ENCODE results near the gene CRB1.

CRB1 gene

DNA sequence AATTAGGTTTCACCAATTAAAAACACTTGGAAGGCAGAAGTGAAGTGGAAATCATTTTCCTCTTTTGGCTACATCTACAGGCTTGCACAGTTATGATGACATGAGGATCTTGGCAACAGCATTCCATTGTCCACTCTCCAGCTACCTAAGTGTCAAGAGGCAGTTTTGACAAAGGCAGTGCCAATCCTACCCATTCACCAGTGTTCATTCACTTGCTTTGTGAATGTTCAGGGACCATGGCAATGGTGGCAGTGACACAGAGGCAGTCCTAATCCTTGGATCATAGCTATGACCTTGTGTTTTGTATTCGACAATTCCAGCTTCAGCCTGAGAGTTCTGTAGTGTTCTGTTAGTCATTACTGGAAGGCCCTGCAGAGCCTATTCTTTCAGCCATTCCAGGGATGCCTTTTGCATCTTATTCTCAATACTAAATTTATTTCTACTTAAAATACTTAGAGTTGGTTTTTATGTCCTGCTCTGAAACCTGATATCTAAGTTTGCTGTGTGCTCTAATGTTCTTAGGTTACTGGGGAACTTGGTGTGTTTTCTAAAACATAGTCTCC lies 36.7 kb downstream of the CRB1 start:
- FAIRE-seq = no peak

DNA sequence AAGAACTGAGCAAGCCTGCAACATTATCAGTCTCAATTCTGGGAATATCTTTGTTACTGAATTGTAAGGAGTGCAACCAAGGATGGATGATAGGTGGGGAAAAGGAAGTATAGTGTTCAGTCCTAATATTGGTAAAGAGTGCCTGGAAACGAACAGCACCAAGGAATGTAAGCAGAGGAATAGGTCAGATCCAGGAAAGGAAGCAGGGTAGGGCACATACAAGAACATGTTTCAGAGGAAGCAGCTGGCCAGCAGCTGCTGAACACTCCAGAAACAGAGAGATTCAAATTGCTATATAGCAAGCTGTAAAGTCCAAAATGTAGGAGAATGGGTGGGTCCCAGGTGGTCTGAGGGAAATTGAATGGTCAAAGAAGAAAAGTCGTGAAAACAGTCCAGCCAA lies 37.9 kb downstream of the CRB1 start:
- no peak for FAIRE-seq

DNA sequence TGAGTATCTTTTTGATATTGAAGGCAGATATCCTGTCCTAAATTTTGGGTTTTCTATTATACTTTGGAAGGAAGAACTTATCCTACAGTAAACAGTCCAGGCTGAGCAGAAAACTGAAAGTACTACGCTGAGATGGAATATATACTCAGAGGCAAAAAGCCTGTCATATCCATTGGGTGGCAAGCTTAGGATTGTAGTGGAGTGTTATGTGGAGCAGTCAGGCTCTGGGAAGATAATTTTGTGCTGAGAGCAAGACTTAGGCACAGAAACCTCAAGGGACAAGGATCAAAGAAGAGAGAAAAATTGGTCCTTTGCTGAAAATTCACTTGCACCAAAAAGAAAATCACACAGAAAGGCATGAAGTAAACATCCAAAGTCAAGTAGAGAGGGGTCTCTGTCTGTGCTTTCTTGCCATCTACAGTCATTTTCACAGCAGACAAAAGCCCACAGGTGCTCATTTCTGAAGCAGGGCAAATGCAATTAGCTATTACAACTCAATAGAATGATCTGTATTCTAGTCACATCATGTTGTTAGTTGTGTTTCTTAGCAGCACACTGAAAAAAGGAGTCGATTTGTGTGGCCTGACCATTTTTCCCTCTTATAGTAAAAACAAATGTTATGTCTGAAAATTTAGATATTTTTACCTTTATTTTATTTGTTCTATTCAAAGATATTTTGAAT lies 38.5 kb downstream of the CRB1 start:
- no peak for FAIRE-seq

DNA sequence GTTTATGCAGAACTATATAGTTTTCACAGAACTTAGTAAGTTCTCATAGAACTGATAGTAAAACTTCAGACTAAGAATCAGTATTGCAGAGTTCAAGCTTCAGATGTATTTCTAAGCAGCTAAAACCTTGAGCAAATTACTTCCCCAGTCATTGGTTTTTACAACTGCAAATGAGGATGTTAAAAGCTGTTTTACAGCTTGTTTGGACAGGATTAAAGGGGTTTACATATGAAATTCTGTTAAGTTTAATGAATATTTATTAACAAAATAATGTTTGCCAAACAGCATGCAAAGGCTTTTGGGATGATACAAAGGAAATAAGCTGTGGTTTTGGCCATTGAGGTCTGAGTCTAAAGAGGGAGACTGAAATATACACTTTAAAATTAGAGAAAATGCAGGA lies 39.1 kb downstream of the CRB1 start:
- no peak for FAIRE-seq

DNA sequence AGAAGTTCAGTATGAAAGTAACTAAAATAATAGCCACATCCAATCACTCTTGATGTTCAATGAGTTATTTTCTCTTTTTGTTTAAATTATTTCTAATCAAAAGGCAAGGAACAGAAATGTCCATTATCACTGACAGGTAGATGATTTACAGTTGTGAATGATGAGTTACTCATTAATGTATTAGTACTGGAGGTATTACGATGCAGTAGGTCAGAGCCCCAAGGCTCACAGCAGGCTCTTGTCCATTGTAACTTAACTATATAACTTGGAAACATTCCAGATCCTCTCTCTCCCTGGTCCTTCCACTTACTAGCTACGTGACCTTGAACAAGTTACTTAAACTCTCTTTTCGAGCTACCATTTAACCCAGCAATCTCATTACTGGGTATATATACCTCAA lies 39.5 kb downstream of the CRB1 start:
- FAIRE-seq = no peak

DNA sequence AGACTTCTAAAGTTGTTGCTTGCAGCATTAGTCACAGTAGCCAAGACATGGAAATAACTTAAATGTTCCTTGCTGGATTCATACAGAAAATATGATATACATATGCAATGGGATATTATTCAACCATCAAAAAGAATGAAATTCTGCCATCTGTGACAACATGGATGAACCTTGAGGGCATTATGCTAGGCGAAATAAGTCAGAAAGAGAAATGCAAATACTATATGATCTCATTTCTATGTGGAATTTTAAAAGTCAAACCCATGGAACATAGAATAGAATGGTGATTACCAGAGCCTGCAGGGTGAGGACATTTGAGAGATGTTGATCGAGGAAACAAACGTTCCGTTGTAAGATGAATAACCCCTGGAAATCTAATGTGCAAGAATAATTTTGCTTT lies 43.0 kb downstream of the CRB1 start:
- FAIRE-seq = no peak

DNA sequence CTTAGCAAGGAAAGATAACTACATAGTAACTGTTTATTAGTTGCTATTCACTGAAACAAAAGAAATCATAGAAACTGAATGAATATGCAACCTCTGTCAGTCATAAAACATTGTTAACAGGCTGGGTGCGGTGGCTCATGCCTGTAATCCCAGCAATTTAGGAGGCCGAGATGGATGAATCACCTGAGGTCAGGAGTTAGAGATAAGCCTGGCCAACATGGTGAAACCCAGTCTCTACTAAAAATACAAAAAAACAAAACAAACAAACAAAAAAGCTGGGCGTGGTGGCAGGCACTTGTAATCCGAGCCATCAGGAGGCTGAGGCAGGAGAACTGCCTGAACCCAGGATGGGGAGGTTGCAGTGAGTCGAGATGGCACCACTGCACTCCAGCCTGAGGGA lies 44.1 kb downstream of the CRB1 start:
- FAIRE-seq = no peak

DNA sequence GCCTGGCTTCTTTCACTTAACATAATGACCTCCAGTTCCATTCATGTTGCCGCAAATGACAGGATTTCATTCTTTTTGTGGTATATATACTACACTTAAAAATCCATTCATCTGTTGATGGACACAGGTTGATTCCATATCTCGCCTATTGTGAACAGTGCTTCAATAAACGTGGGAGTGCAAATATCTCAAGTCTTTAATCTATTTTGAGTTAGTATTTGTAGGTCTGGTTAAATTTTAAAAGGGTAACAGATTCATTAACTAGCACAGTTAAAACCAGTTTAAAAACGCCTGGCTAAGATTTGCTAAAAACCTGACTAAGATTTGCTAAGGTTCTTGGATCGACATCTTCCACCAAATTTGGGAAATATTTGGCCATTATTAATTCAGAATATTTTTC lies 45.7 kb downstream of the CRB1 start:
- no peak for FAIRE-seq

DNA sequence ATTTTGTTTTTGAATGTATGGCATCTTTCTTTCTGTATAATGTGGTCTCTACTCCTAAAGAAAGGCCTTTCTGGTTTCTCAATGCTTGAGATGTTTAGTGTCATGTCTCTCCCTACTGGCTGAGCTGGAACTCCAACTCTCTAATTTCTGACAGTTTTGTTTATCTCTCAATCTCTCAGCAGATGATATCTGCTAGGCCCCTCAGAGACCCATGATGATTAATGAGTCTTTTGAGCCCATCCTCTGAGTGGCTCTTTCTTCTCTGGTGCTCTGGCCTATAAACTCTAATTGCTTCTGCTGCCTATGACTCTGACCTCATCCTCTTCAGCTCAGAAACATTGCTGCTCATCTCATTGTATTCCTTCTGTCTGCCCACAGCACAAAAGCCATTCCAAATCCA lies 46.6 kb downstream of the CRB1 start:
- no peak for FAIRE-seq

DNA sequence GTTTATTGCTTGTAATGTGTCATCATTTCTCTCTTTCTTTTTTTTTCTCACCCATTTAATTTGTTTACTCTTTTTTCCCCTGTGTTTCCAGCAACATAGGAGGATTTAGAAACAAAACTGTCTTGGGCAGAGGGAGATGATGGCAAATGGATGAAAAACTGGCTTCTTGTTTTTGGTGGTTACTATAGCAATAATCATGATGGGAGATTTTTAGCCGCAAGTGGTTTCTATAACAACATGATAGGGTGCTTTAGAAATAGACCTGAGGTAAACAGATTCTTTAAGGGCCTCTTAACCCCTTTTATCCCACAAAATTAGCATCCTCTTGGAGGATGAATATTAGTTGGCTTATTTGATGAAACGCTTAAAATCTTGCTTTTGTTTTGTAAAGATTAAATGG lies 51.6 kb downstream of the CRB1 start:
- no peak for FAIRE-seq

DNA sequence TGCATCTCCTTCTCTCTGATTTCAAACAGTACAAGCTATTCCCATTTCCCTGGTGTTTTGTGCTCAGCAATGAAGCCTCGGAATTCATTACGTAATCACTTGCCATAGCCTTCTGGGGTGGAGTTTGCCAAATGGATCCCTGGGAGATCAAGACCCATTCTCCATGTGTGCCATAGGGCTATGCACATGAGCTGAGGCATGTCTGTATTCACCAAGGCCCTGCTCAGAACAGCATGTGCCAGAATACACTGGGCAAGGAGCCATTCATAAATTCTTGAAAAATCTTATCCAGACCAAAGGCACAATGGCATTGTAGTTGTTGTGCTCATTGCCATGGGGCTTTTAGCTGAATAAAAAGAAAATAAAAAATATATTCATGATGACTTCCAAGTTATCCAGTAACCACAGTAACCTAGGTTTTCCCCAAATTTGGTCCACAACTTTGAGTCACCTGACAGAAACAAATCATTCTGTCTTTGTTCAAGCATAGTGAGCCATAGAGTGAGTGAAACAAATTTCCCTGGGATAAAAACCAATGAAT lies 53.0 kb downstream of the CRB1 start:
- FAIRE-seq = no peak

DNA sequence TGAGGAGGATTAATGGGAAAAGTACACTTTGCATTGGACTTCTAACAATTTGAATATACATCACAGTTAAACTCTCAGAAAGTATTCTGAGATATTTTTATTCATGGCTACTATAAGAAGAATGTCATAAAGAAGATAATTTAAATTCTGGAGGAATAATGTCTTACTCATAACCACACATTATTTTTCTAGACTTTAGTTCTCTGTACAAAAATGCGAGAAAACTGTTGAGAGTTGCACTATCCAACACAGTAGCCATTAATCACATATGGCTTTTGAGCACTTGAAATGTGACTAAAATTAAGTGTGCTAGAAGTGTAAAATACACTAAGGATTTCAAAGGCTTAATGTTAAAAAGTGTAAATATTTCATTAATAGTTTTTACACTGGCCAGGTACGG lies 53.8 kb downstream of the CRB1 start:
- no peak for FAIRE-seq

DNA sequence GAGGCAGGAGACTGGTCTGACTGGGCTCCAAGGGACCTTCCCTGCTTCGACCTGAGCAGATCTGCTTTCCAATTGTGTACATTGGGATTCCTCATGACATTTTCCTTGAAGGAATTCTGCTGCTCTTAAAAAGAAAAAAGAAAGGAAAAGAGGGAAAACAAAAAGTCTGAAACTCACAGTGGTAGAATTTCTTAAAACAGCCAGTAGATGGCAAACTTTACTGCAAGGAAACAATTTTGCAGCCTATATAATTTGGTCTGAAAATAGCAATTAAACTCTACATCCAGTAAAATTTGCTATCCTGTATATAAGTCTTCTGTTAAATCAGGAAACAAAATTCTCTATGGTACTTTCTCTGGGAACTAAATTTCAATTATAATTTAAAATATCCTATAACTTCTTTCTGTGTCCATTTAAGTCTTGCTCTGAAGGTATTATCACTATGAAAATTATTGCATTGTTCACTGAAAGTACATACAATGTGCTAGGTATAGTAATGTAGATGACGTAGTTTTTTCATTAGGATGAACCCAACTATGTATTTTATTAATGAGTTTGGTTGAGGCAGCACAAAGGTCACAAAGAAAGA lies 59.8 kb downstream of the CRB1 start:
- FAIRE-seq = no peak

DNA sequence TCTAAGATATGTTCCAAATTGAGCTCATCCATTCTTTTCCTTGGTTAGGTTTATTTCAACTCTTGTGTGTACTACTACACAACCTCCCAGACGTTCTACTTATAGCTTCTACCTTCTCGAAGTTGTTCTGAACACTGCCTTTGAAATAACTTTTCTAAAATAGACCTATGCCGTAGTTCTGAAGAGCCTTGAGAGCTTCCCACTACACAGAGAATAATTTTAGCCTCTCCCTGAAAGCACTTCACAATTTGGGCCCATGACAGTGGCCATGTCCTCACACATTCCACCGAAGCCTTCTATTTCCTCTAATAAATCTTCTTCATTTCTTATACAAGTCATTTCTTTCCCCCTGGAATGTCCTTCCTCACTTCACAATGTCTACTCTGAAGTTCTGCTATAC lies 62.2 kb downstream of the CRB1 start:
- FAIRE-seq = no peak

DNA sequence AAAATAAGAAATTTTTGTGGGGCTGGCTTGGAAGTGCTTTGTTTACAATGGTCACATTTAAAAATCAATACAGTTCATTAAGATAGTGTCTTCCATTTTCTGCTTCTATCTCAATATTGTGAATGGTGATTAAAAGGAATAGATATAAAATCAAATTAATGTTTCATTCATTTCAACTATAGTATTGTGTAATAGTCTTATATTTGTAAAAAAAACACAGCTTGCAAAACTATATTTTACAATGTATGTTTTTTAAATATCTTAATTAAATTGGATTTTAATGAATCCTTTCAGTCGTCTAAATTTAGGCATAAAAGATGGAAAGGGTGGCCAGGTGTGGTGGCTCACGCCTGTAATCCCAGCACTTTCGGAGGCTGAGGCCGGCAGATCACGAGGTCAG lies 63.5 kb downstream of the CRB1 start:
- FAIRE-seq = no peak

DNA sequence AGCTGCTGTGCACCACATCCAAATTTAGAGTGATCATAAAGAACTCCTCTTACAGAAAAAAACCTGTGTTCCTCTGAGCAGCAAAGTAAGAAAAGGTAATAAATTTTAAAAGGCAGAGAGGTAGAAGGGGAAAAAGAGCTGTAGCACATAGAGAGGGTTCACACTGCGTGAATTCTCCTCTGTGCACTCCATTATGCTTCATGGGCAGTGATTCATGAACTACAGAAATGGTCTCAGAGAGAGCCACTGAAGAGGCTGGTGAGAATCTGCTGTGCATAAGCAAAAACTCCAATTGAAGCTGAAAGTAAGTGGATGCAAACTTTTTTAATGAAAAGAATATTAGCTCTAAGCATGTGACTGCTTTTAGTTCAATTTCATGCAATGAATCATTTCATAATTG lies 65.0 kb downstream of the CRB1 start:
- no peak for FAIRE-seq

DNA sequence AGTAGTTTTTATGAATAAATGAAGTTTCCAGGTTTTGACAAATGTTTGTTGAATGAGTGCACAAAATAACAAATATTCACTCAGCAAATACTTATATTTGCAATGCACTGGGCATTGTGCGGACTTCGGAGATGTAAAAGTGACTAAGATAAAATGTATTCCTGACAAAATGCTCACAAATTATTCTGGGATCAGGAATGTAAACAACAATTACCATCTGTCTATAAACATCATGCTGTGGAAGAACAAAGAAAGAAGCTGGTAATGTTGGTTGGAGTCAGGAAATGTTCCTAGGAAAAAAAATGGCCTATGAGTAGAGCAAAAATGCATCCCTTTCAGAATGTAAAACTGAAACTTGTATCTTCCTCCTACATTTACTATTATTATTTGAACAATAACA lies 68.5 kb downstream of the CRB1 start:
- no peak for FAIRE-seq

DNA sequence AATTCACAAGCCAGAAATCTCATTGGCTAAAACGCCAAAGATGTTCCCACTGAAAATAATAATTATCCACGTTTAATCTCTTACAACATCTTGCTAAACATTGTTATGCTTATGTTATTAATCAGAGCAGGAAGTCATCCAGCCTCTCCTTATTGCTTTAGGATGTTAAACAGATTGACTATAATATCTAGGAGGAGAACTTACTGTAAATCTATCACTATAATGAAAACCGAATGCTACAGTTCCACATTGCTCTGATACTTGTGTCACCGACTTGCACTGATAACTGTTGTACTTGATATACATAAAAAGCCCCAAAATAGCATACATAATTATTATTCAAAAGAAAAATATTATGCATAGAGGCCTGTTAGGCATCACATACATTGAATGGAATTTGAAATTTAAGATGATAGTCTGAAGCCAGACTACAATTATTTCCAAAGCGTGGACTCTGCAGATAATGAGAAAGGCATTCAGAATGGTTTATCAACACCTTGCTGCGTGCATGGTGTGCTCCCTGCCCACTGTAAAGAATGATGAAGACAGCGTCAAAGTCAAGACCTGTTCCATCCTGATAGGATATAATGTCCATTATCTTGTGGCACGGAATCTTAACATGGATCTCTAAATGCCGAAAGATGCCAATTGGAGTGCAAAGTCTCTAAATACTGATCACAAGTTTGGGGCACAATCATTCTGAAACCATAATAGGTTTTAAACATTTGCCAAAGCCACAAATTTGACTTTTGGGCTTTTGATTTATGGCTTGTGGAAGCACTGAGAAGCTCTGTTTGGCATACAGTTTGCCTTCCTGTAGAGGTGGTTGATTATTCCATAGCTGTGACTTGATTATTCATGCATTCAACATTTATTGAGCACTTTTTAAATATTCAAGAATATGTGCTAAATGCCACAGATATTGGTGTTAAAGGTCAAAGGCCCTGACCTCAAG lies 71.3 kb downstream of the CRB1 start:
- no peak for FAIRE-seq

DNA sequence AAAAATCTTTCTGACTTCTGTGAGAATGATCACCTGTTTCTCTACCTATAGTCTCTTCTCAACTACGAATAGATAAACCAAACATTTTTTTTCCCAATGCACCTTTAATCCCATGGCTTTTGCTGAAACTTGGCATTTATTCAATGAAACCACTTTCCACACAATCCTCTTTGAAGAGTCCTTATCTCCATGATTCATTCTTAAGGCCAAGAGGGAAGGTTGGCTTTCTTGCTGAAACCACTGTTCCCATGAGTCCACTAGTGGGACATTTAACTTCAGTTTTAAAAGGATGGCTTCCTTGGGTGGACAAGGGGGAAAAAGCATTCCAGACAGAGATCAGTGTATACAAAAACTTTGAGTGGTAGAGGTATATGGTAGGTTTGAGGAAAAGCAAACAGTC lies 73.6 kb downstream of the CRB1 start:
- no peak for FAIRE-seq

DNA sequence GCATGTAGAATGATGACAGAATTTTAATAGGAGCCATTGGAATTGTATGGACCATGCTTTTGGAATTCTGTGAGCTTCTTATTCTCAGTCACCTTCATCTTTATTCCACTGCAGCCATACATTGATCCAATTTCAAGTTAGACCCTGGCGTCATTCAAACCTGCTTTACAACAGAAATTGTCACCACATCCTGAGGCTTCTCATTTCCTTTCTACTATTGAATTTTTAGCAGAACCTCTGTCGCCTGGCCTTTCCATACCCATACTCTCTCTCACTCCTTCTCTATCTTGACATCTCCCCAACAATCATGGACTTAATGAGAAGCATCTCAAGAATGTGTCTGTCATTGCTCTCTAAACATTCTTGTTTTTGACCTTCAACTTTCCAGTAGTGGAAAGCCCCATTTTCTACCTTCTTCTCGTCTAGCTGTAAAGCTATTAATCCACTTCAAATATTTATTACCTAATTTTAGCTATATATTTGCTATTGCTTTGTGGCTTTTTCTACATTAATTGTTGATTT lies 74.1 kb downstream of the CRB1 start:
- no peak for FAIRE-seq

DNA sequence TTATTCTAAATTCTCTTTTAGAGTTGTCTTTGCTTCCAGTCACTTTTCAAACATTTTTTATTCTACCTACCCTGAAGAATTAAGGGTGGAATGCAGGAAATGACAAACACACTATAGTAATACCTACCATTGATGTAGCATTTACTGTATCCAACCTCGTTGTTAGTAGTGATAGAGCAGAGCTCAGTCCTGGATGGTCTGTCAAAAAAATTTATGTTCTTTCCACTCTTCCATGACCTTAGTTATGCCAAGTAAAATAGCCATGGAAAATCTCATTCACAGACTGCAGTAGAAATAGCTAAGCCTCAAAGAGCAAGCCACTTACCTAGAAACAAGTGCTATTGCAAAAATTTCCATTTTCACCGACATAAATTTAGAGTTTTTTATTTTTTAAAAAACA lies 74.6 kb downstream of the CRB1 start:
- no peak for FAIRE-seq

DNA sequence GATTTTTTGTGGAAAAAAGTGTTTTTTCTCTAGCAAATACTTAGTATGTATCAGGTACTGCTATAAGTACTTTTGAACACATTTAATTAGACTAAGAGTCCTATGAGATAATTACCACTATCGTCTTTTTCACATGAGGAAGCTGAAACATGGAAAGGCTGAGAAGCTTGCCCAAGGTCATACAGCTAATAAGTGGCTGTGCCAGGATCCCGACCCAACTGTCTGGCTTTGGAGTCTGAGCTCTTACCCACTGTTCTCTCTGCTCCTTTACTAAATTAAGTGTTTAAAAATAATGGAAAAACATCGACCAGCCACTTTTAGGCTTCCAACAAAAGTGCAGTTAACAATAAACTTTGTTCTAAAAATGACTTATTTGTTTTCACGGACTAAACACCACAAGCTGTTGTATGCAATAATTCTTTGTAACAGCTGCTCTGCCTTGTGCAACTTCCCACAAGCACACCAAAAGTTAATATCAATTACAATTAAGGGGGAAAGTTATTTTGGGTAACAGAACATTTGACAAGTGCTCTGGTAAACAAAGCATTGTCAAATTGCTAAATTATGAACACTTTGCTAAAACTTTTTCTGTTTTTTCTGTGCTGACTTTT lies 75.7 kb downstream of the CRB1 start:
- no peak for FAIRE-seq

Measured in colon (tissue), 2 donors.